HG02973 (cell line): ENCODE results near the gene ETV3.
"Not testable (repeated sequence)": the region's sequence is repeated elsewhere in the genome, so short reads cannot be mapped to it uniquely, and the experiment has no call there.

ENCODE experiments used
- ATAC-seq: cut with Tn5 transposase; IDR thresholded peaks from one replicate; pipeline ENCODE4 v1.9.1; 2021; ENCODE audit warnings: moderate library complexity; ENCODE audit not compliant: unreplicated experiment

The ETV3 gene

GRCh38 chr1:157113631-157114030 is 24.6 kb downstream of the ETV3 start:
- ATAC-seq: no peak

GRCh38 chr1:157113106-157113505 is 25.1 kb downstream of the ETV3 start:
- ATAC-seq: no peak

- ATAC-seq: no peak
Observed at GRCh38 chr1:157112186-157112867, 25.9 kb downstream of the ETV3 start.

GRCh38 chr1:157111396-157112165 is 26.6 kb downstream of the ETV3 start:
- ATAC-seq: no peak

GRCh38 chr1:157110686-157111085 is 27.5 kb downstream of the ETV3 start:
- no peak for ATAC-seq

- no peak for ATAC-seq
Observed at GRCh38 chr1:157110003-157110402, 28.2 kb downstream of the ETV3 start.

- no peak for ATAC-seq
Observed at GRCh38 chr1:157108448-157108847, 29.7 kb downstream of the ETV3 start.

GRCh38 chr1:157107702-157108101 is 30.5 kb downstream of the ETV3 start:
- no peak for ATAC-seq

- no peak for ATAC-seq
Observed at GRCh38 chr1:157106813-157107189, 31.4 kb downstream of the ETV3 start.

GRCh38 chr1:157105988-157106812 is 32.0 kb downstream of the ETV3 start:
- peak; percentile 91 for ATAC-seq

- ATAC-seq: no peak
Observed at GRCh38 chr1:157105298-157105987, 32.8 kb downstream of the ETV3 start.

GRCh38 chr1:157104598-157105293 is 33.4 kb downstream of the ETV3 start:
- ATAC-seq: no peak

- ATAC-seq: no peak
Observed at GRCh38 chr1:157103268-157103667, 34.9 kb downstream of the ETV3 start.

GRCh38 chr1:157101149-157101548 is 37.0 kb downstream of the ETV3 start:
- no peak for ATAC-seq

- ATAC-seq: no peak
Observed at GRCh38 chr1:157099633-157100009, 38.6 kb downstream of the ETV3 start, which contains the start of gene ETV3L. Gene ETV3L (minus strand): TSS chr1:157099808. CDS start chr1:157099523, 285 bp downstream.

GRCh38 chr1:157098987-157099632 is 39.1 kb downstream of the ETV3 start:
- ATAC-seq: not testable (repeated sequence)

- ATAC-seq: no peak
Observed at GRCh38 chr1:157098519-157098918, 39.7 kb downstream of the ETV3 start.

GRCh38 chr1:157097692-157098091 is 40.5 kb downstream of the ETV3 start:
- no peak for ATAC-seq

- no peak for ATAC-seq
Observed at GRCh38 chr1:157096881-157097280, 41.3 kb downstream of the ETV3 start.

- ATAC-seq: no peak
Observed at GRCh38 chr1:157095551-157095950, 42.6 kb downstream of the ETV3 start.
